Kidney tubule cell (primary cell): Measurements from ENCODE around the gene ACTRT1.

Source experiments
- DNase-seq: peaks from one replicate; pipeline ENCODE4 v3.0.0-alpha.2; 2018; ENCODE audit warnings: low spot score

ACTRT1 gene

GRCh38 chrX:128052303-128052702 is at the start of gene ACTRT1:
Gene ACTRT1 (minus strand): TSS chrX:128052403. CDS start chrX:128052206, 197 bp downstream.
- no peak for DNase-seq

GRCh38 chrX:128078545-128078944 is 26.3 kb upstream of the ACTRT1 start:
- no peak for DNase-seq

DNA sequence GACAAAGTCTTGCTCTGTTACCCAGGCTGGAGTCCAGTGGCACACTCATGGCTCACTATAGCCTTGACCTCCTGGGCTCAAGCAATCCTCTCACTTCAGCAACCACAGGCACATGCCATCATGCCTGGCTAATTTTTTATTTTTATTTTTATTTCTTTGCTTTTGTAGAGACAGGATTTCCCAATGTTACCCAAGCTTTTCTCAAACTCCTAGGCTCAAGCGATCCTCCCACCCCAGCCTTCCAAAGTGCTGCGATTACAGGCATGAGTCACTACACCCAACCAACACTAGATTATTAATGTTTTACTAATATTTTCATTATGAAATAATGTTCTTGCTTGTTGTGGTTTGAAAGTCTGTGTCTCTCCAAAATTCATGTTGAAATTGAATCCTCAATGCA is 5.2 kb upstream of the ACTRT1 start:
- peak; percentile 1 for DNase-seq

GRCh38 chrX:128051526-128051925 is 677 bp downstream of the ACTRT1 start:
- DNase-seq, result no peak

DNA sequence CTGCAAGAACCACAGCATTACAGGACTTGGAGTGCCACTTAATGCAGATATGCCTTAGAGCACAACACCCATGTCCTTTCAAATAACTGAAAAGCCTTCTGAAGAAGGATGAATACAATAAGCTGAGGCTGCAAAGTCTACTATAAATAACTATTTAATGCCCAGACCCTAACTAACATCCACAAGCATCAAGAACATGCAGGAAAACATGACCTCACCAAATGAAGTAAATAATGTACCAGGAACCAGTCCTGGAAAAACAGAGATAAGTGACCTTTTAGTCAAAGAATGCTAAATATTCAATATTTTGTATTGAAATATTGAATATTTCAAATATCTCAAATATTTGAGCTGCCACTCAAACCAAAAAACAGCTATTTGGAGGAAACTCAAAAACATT is 16.9 kb downstream of the ACTRT1 start:
- DNase-seq, result no peak

GRCh38 chrX:128021566-128021965 is 30.6 kb downstream of the ACTRT1 start:
- DNase-seq, result no peak

- DNase-seq, result peak; percentile 85
These were observed 31.5 kb downstream of the ACTRT1 start for GRCh38 chrX:128020701-128021100.

DNA sequence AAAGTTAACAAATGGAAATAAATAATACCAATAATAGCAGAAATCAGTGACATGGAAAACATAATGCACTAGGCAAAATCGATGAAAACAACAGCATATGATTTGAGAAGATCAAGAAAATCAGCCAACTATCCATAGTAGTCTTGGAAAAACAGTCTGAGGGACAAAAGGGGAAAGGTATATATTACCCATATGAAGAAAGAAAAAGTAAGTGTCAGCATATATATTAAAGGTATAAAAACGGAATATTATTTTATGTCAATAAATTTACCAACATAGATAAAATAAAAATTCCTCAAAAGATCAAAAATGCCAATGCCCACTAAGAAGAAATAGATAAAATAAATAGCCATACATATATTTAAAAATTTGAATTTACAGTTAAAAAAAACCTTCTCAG is 33.0 kb downstream of the ACTRT1 start:
- DNase-seq, result no peak

- DNase-seq, result no peak
These were observed 40.2 kb downstream of the ACTRT1 start for GRCh38 chrX:128012015-128012414.

DNA sequence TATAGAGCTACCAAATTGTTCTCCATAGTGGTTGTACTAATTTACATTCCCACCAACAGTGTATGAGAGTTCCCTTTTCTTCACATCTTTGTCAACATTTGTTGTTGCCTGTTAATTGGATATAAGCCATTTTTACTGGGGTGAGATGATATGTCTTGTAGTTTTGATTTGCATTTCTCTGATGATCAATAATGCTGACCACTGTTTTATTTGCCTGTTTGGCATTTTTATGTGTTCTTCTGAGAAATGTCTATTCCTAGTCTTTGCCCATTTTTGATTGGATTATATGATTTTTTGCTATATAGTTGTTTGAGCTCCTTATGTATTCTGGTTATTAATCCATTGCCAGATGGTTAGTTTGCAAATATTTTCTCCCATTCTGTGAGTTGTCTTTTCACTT is 44.3 kb downstream of the ACTRT1 start:
- DNase-seq, result no peak
